GM12892 (cell line): ENCODE results near the gene NSUN6.

Experiments used
- POLR2A ChIP-seq: IDR thresholded peaks from 2 replicates; pipeline ENCODE4 v1.6.1; 2011; ENCODE audit warnings: low read depth, low read length, control low read depth
- POLR2AphosphoS5 ChIP-seq: IDR thresholded peaks from 2 replicates; pipeline ENCODE4 v1.6.1; 2011; ENCODE audit warnings: low read depth, low read length, control low read depth
- TAF1 ChIP-seq: IDR thresholded peaks from 2 replicates; pipeline ENCODE4 v1.6.1; 2011; ENCODE audit warnings: low read depth, mild to moderate bottlenecking, control low read depth, low read length, borderline replicate concordance

- TF ChIP-seq POLR2AphosphoS5 (peak; percentile 86), POLR2A (peak; percentile 92), TAF1 (peak; percentile 47; the same call in 1 of the 2 replicates)
Measured at GRCh38 chr10:18659125-18659818, 7.9 kb upstream of the NSUN6 start, which contains the start of gene ARL5B.
